GM21619 (cell line): ENCODE results near the gene OST4.

Experiments used
- ATAC-seq: cut with Tn5 transposase; IDR thresholded peaks from one replicate; pipeline ENCODE4 v1.9.1; 2021; ENCODE audit not compliant: unreplicated experiment

Gene OST4

DNA sequence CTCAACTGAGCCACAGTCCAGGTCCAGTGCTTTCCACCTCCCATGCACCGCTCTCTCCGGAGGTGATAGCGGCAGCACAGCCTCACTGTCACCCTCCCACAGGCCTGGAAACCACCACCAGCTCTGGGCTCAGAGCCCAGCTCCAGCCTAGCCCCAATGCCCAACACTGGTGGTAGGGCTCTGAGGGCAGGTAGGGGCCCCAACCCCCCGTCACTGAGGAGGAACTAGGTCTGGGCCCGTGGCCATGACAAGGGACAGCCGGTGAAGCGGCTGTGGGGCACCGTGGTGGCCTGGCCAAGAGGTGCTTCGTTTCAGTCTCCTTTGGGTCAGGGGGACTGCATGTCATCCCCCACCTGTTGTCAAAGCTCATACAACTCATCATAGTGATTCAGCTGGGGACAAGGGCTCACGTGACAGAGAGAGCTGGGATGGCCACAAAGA, 44.2 kb downstream of the OST4 start:
- ATAC-seq: no peak

DNA sequence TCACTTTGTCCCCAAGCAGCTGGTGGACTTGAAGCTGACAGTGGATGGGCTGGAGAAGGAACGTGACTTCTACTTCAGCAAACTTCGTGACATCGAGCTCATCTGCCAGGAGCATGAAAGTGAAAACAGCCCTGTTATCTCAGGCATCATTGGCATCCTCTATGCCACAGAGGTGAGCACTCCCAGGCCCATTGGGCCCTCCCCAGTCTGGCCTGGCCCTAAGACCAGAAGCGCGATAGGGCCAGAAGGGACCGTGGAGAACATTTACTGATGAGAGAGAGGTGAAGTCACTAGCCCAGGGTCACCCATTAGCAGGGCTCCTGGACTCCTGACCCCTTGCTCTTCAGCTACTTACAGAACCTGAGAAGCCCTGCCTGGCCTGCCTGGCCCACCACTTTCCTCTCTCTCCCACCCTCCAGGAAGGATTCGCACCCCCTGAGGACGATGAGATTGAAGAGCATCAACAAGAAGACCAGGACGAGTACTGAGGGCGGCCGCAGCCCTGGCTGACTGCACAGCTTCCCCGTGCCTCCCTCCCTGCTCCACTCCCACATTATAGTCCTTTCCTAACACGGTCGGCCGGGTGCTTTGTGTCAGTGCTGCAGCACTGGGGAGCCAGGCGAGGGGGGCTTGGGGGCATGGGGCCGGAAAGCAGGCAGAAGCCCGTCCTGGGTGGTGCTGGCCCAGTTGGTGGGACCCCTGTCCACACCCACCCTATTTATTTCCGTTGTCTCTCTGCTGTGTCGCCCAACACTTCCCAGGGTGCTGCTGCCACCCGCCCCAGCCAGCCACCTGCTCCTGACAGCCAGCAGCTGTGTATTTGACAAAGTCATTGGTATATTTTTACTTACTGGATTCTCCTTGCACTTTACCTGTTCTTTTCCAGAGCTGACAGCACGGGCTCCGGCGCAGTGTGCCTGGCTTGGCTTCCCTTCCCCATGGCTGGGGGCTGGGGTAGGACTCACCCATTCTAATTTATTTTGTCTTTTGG, 45.3 kb downstream of the OST4 start:
- no peak for ATAC-seq

DNA sequence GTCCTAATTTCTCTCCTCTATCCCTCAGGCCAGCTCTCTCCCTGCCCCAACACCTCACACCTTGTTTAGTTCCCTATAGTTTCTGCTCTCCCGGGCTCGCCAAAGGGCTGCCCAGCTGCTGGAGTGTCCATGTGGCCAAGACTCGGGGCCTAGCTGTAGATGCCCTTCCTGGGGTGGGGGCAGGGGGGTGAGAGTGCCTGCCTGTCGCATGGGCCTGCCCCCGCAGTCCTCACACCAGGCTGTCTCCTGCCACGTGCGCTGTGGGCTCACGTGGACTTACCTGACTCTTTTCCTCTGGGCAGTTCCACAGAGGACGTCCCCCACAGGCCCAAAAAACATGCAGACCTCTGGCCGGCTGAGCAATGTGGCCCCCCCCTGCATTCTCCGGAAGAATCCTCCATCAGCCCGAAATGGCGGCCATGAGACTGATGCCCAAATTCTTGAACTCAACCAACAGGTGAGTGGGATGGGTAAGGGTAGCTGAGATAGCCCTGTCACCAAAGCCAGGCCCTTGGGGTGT, 46.1 kb downstream of the OST4 start:
- ATAC-seq: no peak

DNA sequence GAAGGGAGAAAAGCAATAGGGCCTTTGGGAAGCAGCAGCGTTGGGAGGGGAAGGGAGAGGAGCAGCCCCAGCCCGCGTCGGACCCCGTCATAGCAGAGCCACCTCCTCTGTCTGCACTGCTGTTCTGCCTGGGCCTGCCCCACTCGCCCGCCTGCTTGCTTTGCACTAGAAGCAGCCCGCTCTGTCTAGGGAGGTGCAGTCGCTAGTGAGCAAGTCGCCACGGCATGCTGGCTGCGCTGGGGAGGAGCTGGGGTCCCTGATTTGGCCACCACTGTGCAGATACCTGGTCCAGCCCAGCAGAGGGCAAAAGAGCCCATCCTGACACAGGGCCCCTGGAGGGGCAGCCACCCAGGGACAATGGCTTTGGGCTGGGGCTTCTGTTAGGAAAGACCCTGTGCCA, 46.6 kb downstream of the OST4 start:
- no peak for ATAC-seq

DNA sequence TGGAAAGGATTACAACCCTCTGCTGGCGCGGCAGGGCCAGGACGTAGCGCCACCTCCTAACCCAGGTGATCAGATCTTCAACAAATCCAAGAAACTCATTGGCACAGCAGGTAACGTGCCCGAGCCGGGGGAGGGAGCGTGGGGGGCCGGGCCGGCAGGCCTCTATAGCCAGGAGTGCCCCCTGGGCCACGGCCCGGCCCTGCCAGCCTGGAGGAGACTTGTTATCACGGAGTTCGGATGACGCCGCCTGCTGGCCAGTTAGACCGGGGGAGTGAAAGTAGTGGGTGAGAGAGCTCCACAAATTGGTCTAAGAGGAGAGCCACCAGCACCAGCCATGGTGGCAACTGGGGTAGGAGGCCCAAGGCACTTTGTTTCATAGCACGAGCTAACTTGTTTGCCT, 47.3 kb downstream of the OST4 start:
- no peak for ATAC-seq

DNA sequence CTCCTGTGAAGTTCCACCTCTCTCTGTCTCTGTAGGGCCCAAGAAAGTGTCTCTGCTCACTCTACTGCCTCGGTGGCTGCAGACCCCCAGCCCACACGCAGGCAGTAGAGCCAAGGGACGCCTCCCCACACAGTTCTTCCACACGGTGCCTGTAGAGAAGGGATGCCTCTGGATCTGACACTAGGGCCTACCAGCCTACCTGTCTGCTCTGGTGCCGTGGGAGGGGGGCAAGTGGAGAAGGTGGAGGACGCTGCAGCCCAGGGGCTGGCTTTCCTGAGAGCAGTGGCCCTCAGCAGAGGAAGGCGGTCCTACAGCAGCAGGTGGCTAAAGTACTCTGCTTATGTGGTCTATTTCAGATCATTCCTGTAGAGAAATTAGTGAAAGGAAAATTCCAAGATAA, 47.7 kb downstream of the OST4 start:
- ATAC-seq: no peak

DNA sequence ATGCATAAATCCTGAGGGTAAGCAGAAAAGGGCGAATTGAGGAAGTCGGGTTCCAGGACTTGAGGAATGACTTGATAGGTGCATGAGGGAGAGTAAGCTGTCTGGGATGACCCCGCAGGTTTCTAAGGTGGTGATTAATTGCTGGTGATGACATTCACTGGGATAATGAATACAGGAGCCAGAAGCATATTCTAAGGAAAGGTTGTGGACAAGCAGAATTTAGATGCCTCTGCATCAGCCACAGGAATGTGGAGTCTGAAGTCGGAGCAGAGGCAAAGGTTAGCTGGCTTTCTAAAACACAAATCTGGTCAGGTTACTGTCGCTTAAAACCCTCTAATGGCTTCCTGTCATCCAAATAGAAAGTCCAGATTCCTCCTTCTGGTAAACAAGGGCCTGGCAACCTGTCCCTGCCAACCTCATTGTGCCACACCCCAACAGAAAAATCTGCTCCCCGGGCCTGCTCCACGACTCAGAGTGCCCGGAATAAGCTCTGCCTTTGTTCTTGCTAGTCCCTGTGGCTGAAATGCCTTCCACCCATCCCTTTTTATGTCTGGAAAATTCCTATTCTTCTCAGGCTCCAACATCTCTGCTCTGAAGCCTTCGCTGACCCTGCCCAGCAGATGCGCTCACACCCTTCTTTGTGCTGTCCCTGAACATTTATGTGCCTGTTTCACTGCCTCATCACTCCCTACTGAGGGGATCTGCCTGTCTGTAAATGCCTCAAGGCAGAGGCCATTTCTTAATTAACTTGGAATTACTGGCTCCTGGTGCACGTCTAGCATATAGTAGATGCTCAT, 50.0 kb downstream of the OST4 start:
- ATAC-seq: no peak
